ENCODE results near the gene AKAP8. TPM values are rescaled to one million over a fixed set of nuclear protein-coding genes. Genes with fewer than 3 reads are reported as not detected.
"Not testable (repeated sequence)": the region's sequence is repeated elsewhere in the genome, so short reads cannot be mapped to it uniquely, and the experiment has no call there.

AKAP8 gene
- total RNA-seq, 1 experiment from 2014 or later = 59.5 TPM

DNA sequence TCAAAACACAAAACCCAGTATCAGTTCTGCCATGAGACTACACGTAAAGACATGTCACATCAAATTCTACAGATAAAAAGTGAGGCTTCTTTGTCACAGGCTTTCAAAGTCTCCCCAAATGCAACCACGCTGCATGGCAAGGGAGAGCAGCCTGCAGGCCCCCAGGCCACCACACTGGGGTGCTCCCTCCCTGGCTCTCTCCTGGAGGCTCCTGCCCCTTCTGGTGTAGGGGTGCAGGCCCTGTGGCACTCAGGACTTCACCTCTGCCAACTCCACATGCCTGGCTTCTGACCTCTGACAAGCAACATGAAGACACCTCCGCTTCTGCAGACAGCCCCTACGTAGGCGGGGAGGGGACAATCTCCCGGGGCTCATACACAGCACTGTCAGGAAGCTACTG is 14.3 kb downstream of the AKAP8 start:
- H2AK5ac ChIP-seq (ENCODE audit: insufficient read length, low read length) = no peak overlapping the region
- H4K20me1 ChIP-seq (ENCODE audit: control insufficient read depth, insufficient read depth, insufficient read length) = no peaks in the 10 kb centered on the region
- no peaks in the 10 kb centered on the region for H3K4me1 Mint-ChIP-seq
- no peak overlapping the region for H2AFZ ChIP-seq (ENCODE audit: low read length)
- H2BK12ac ChIP-seq (ENCODE audit: insufficient read length, low read depth, low read length) = no peak overlapping the region
- no peak overlapping the region for H3K18ac ChIP-seq (ENCODE audit: insufficient read length, low read depth, low read length)
- H4K8ac ChIP-seq (replicated peaks; ENCODE audit: insufficient read length, low read depth, low read length) = no peak overlapping the region
- H3K14ac ChIP-seq (ENCODE audit: insufficient read depth, low read length) = no peak overlapping the region
- H3K79me2 ChIP-seq (ENCODE audit: insufficient read depth, low read length) = no peaks in the 10 kb centered on the region
- H3K27me3 Mint-ChIP-seq (ENCODE audit: low read depth) = peaks cover 2% of the 10 kb centered on the region; the same call in 1 of the 2 replicates
- H3K4me2 ChIP-seq (ENCODE audit: insufficient read depth, insufficient read length, low read length) = no peak overlapping the region
- no peaks in the 10 kb centered on the region for H3K4me1 ChIP-seq (ENCODE audit: insufficient read depth, low read length)
- no peak overlapping the region for H3K4ac ChIP-seq (ENCODE audit: low read depth, low read length)
- no peak overlapping the region for H4K5ac ChIP-seq (ENCODE audit: insufficient read length, low read depth, low read length)
- H3T11ph ChIP-seq (ENCODE audit: low read length) = no peak overlapping the region
- H2BK15ac ChIP-seq (ENCODE audit: low read depth, low read length) = no peak overlapping the region
- H3K4me3 Mint-ChIP-seq = no peak overlapping the region; a peak in 1 of 5 replicates
- no peaks in the 10 kb centered on the region for H3K23me2 ChIP-seq (ENCODE audit: insufficient read length, low read depth, low read length, poor library complexity, severe bottlenecking)
- H2BK5ac ChIP-seq (ENCODE audit: insufficient read length, low read length) = no peak overlapping the region
- no peak overlapping the region for H4K91ac ChIP-seq (ENCODE audit: insufficient read length, low read depth, low read length)
- no peak overlapping the region for H2BK120ac ChIP-seq (ENCODE audit: low read depth, low read length, poor library complexity, severe bottlenecking)
- H3K56ac ChIP-seq (ENCODE audit: insufficient read length, low read depth, low read length) = no peak overlapping the region
- no peak for TF ChIP-seq CTCF (conservative IDR thresholded peaks at IDR 0.05)
- no peak overlapping the region for H3K9ac ChIP-seq (ENCODE audit: extremely low read depth, insufficient read length, low read length)
- no peak for DNase-seq
- H3K27ac Mint-ChIP-seq = peak overlapping the region in 1 of 3 experiments; percentile 18; a peak in 1 of 7 replicates
- H3K79me1 ChIP-seq (ENCODE audit: insufficient read depth, low read depth, low read length, poor library complexity, severe bottlenecking) = no peaks in the 10 kb centered on the region
- H3K23ac ChIP-seq (ENCODE audit: insufficient read length, low read depth, low read length) = no peak overlapping the region
- H3K27ac ChIP-seq (ENCODE audit: insufficient read length, low read depth, low read length) = no peak overlapping the region
- H3K9me3 Mint-ChIP-seq = peaks cover 4 to 14% of the 10 kb centered on the region in 2 experiments
- H3K36me3 Mint-ChIP-seq (ENCODE audit: insufficient read depth in 1 of 3, low read depth in 3 of 3) = peaks cover 70 to 92% (median 87%) of the 10 kb centered on the region in 3 experiments
- H2BK20ac ChIP-seq (ENCODE audit: low read depth, low read length, poor library complexity, severe bottlenecking) = no peak overlapping the region
- no CpG with 5 or more reads among the region's 6 CpGs for WGBS (ENCODE audit: extremely low coverage, insufficient read length, low lambda C conversion rate)
- H3K27me3 ChIP-seq (ENCODE audit: insufficient read depth, low read length) = no peaks in the 10 kb centered on the region; the same call in 1 of the 2 replicates
- no peaks in the 10 kb centered on the region for H3K9me3 ChIP-seq (ENCODE audit: control insufficient read depth, low read depth, low read length)

GRCh38 chr19:15363791-15364190 is 15.8 kb downstream of the AKAP8 start:
- not testable (repeated sequence) for H3K79me2 ChIP-seq (ENCODE audit: insufficient read depth, low read length); H4K91ac ChIP-seq (ENCODE audit: insufficient read length, low read depth, low read length); H3K4me2 ChIP-seq (ENCODE audit: insufficient read depth, insufficient read length, low read length); H4K8ac ChIP-seq (replicated peaks; ENCODE audit: insufficient read length, low read depth, low read length); H3K9ac ChIP-seq (ENCODE audit: extremely low read depth, insufficient read length, low read length); DNase-seq; H3K27ac ChIP-seq (ENCODE audit: insufficient read length, low read depth, low read length); H2BK5ac ChIP-seq (ENCODE audit: insufficient read length, low read length); H3K4ac ChIP-seq (ENCODE audit: low read depth, low read length); H3K27me3 Mint-ChIP-seq (ENCODE audit: low read depth); H2BK15ac ChIP-seq (ENCODE audit: low read depth, low read length); H3K56ac ChIP-seq (ENCODE audit: insufficient read length, low read depth, low read length); H4K20me1 ChIP-seq (ENCODE audit: control insufficient read depth, insufficient read depth, insufficient read length); H3K23ac ChIP-seq (ENCODE audit: insufficient read length, low read depth, low read length); H3K14ac ChIP-seq (ENCODE audit: insufficient read depth, low read length); H3K27me3 ChIP-seq (ENCODE audit: insufficient read depth, low read length); H3K79me1 ChIP-seq (ENCODE audit: insufficient read depth, low read depth, low read length, poor library complexity, severe bottlenecking); H2BK120ac ChIP-seq (ENCODE audit: low read depth, low read length, poor library complexity, severe bottlenecking); H2BK12ac ChIP-seq (ENCODE audit: insufficient read length, low read depth, low read length); H3K4me3 Mint-ChIP-seq; H3K4me1 Mint-ChIP-seq; H3K18ac ChIP-seq (ENCODE audit: insufficient read length, low read depth, low read length); H3T11ph ChIP-seq (ENCODE audit: low read length); H3K9me3 ChIP-seq (ENCODE audit: control insufficient read depth, low read depth, low read length); H3K27ac Mint-ChIP-seq; H2BK20ac ChIP-seq (ENCODE audit: low read depth, low read length, poor library complexity, severe bottlenecking); H3K23me2 ChIP-seq (ENCODE audit: insufficient read length, low read depth, low read length, poor library complexity, severe bottlenecking); H2AK5ac ChIP-seq (ENCODE audit: insufficient read length, low read length); H2AFZ ChIP-seq (ENCODE audit: low read length); H3K4me1 ChIP-seq (ENCODE audit: insufficient read depth, low read length); H4K5ac ChIP-seq (ENCODE audit: insufficient read length, low read depth, low read length)
- H3K36me3 Mint-ChIP-seq (ENCODE audit: insufficient read depth in 1 of 3, low read depth in 3 of 3) = peaks cover 67 to 89% (median 87%) of the 10 kb centered on the region in 3 experiments
- peaks cover 4 to 14% of the 10 kb centered on the region in 2 experiments for H3K9me3 Mint-ChIP-seq
- no CpG with 5 or more reads among the region's 3 CpGs for WGBS (ENCODE audit: extremely low coverage, insufficient read length, low lambda C conversion rate)
